ENCODE results near the gene VGF. TPM values are rescaled to one million over a fixed set of nuclear protein-coding genes. Genes with fewer than 3 reads are reported as not detected.
A peak's percentile ranks its signal among the peaks of the same experiment; 100 is the strongest.
"Not testable (repeated sequence)": the region's sequence is repeated elsewhere in the genome, so short reads cannot be mapped to it uniquely, and the experiment has no call there.

Gene VGF
- polyA plus RNA-seq, 1 experiment: 0.04 TPM

DNA sequence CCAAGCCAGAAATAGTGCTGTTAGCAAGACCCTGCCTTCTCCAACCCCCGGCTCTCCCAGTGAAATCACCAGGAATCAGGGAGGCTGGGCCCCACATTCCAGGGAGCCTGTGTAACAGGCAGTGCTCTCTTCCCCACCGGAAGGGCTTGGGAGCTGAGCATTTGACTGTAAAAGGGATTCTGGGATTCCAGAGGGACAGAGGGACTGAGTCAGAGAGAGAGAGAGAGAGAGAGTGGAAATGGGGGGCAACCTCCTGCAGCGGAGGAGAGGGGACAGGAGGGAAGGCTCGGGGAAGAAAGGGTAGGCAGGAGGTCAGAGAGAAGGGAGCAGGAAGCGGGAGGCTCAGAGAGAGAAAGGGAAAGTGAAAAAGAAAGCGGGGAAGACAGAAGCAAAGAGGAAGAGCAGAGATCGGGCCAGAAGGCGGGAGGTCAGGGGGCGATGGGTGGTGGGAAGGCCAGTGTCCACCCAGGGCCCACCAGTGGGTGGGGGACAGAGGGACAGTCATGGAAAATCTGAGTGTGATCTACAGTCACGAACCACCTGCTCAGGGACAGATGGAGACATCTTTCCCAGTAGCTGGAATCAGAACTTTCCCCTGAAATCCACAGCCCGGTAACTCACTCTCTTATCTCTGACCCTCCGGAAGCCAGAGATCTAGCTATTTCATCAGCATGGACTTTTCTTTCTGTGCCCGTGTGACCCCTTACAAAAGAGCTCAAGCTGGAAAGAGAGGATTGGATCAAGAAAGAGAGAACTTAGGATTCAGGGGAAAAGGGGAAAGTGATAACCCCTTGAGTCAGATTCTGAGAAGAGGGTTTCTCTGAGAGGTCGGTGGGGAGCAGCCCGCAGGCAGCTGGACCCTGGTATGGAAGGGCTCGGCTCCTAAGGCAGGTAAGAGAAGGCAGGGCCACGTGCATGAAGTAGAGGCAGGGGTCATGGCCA is 43.1 kb downstream of the VGF start:
- Histone ChIP-seq H3K27me3 (ENCODE audit: control insufficient read depth, insufficient read depth, low read length) (no peaks in the 10 kb centered on the region), H3K36me3 (ENCODE audit: control insufficient read depth, insufficient read depth, low read length) (no peaks in the 10 kb centered on the region), H3K4me3 (ENCODE audit: low read depth, low read length) (peak overlapping the region; percentile 36)
- ChIA-PET CTCF (interaction anchor here (0.6 to 3.1 kb wide), 6 partner anchors 12 to 227 kb away, joined by 3 to 15 read pairs (median 4); partner anchors contain the start of gene ACHE), POLR2A (interaction anchor here (0.6 to 1.0 kb wide), 4 partner anchors 35 to 528 kb away, joined by 3 to 11 read pairs (median 5); partner anchors contain the start of genes SLC12A9 and TRIM56)
- TF ChIP-seq, protein P1, sequence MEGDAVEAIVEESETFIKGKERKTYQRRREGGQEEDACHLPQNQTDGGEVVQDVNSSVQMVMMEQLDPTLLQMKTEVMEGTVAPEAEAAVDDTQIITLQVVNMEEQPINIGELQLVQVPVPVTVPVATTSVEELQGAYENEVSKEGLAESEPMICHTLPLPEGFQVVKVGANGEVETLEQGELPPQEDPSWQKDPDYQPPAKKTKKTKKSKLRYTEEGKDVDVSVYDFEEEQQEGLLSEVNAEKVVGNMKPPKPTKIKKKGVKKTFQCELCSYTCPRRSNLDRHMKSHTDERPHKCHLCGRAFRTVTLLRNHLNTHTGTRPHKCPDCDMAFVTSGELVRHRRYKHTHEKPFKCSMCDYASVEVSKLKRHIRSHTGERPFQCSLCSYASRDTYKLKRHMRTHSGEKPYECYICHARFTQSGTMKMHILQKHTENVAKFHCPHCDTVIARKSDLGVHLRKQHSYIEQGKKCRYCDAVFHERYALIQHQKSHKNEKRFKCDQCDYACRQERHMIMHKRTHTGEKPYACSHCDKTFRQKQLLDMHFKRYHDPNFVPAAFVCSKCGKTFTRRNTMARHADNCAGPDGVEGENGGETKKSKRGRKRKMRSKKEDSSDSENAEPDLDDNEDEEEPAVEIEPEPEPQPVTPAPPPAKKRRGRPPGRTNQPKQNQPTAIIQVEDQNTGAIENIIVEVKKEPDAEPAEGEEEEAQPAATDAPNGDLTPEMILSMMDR (IDR thresholded peaks at IDR 0.05; ENCODE audit: insufficient read depth, low read depth, low read length): no peak
- peak; percentile 97 for DNase-seq (ENCODE audit: low read depth)

DNA sequence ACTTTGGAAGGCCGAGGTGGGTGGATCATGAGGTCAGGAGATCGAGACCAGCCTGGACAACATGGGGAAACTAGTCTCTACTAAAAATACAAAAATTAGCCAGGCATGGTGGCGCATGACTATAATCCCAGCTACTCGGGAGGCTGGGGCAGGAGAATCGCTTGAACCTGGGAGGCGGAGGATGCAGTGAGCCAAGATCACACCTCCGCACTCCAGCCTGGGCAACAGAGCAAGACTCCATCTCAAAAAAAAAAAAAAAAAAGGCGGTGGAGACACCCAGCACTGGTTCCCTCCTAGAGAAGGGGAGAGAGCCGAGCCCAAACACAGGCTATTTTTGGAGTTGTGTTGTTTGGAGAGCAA is 43.8 kb downstream of the VGF start:
- CTCF ChIA-PET: interaction anchor here (1.4 to 2.4 kb wide), 2 partner anchors 20 to 226 kb away, joined by 4 to 9 read pairs; partner anchors contain the start of gene ACHE

DNA sequence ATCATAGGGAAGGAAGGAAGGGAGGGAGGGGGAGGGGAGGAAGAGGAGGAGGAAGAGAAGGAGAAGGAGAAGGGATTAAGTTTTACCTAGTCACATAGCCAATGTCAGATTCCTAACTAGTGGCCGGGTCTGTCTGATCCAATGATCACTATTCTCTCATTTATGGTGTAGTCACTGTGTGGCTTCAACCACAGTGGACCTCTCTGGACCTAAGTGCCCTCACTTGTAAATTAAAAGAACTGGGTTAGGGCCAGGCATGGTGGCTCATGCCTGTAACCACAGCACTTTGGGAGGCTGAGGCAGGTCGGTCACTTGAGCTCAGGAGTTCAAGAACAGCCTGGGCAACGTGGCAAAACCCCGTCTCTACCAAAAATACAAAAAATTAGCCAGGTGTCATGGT is 45.1 kb downstream of the VGF start:
- TF ChIP-seq, protein P1 (IDR thresholded peaks at IDR 0.05; ENCODE audit: insufficient read depth, low read depth, low read length): no peak
- no peak for DNase-seq (ENCODE audit: low read depth)
- H3K27me3 ChIP-seq (ENCODE audit: control insufficient read depth, insufficient read depth, low read length): no peaks in the 10 kb centered on the region
- ChIA-PET CTCF (interaction anchor here (0.6 kb wide), 1 partner anchor 1099 kb away, joined by 3 read pairs; no protein-coding TSS in a partner anchor), POLR2A (interaction anchor here (0.5 kb wide), 1 partner anchor 16 kb away, joined by 5 read pairs; no protein-coding TSS in a partner anchor)
- H3K36me3 ChIP-seq (ENCODE audit: control insufficient read depth, insufficient read depth, low read length): no peaks in the 10 kb centered on the region
- H3K4me3 ChIP-seq (ENCODE audit: low read depth, low read length): no peak overlapping the region

More for the DNA sequence above, 43.8 kb downstream of the VGF start:
- H3K4me3 ChIP-seq (ENCODE audit: low read depth, low read length); DNase-seq (ENCODE audit: low read depth); H3K27me3 ChIP-seq (ENCODE audit: control insufficient read depth, insufficient read depth, low read length); H3K36me3 ChIP-seq (ENCODE audit: control insufficient read depth, insufficient read depth, low read length): not testable (repeated sequence)
- POLR2A ChIA-PET: interaction anchor here (0.6 to 1.0 kb wide), 4 partner anchors 34 to 528 kb away, joined by 3 to 11 read pairs (median 5); partner anchors contain the start of genes SLC12A9 and TRIM56

DNA sequence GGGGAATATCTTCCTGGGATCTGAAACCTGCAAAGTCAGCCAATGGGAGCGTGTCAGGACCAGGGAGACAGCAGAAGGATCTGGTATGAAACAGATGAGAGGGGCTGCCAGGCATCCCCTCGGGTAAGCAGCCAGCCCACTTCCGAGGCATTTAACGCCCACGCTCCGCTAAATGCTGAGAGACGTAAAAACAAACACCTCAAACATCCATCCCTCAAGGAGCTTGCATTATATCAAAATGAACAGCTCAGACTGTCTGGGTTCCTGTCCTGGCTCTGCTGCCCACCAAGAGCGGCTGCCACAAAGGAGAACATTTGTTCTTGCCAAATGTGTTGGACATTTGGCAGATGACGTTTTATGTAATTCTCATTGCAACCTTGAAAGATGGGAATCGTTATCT is 45.5 kb downstream of the VGF start:
- Histone ChIP-seq H3K4me3 (ENCODE audit: low read depth, low read length) (no peak overlapping the region), H3K36me3 (ENCODE audit: control insufficient read depth, insufficient read depth, low read length) (no peaks in the 10 kb centered on the region), H3K27me3 (ENCODE audit: control insufficient read depth, insufficient read depth, low read length) (no peaks in the 10 kb centered on the region)
- ChIA-PET CTCF (interaction anchor here (0.9 kb wide), 1 partner anchor 19 kb away, joined by 3 read pairs; no protein-coding TSS in a partner anchor), POLR2A (no interaction called here)
- DNase-seq (ENCODE audit: low read depth): no peak
- TF ChIP-seq, protein P1 (IDR thresholded peaks at IDR 0.05; ENCODE audit: insufficient read depth, low read depth, low read length): no peak

DNA sequence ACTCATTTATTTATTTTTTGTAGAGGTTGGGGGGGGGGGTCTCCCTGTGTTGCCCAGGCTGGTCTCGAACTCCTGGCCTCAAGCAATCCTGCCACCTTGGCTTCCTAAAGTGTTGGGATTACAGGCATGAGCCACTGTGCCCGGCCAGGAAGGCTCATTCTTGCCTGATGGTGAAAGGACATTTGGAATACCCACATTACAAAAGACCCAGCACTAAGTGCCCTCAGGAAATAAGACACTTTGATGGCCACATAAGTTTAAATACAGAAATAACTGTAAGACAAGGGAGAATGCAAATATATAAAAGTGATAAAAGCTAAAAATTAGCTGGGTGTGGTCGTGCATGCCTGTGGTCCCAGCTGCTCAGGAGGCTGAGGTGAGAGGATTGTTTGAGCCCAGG is 46.5 kb downstream of the VGF start:
- H3K36me3 ChIP-seq (ENCODE audit: control insufficient read depth, insufficient read depth, low read length): no peaks in the 10 kb centered on the region
- no peak overlapping the region for H3K4me3 ChIP-seq (ENCODE audit: low read depth, low read length)
- ChIA-PET CTCF (interaction anchor here (0.7 to 0.9 kb wide), 3 partner anchors 14 to 24 kb away, joined by 3 read pairs; no protein-coding TSS in a partner anchor), POLR2A (interaction anchor here (0.6 kb wide), 1 partner anchor 21 kb away, joined by 12 read pairs; no protein-coding TSS in a partner anchor)
- TF ChIP-seq, protein P1 (IDR thresholded peaks at IDR 0.05; ENCODE audit: insufficient read depth, low read depth, low read length): no peak
- H3K27me3 ChIP-seq (ENCODE audit: control insufficient read depth, insufficient read depth, low read length): no peaks in the 10 kb centered on the region
- no peak for DNase-seq (ENCODE audit: low read depth)
